Measurements from ENCODE around the gene PRDM9.
"Not testable (repeated sequence)": the region's sequence is repeated elsewhere in the genome, so short reads cannot be mapped to it uniquely, and the experiment has no call there.

The PRDM9 gene

GRCh38 chr5:23507278-23507685 lies at the start of gene PRDM9:
TSS of gene PRDM9 (plus strand) at chr5:23507609. CDS start at chr5:23509034, 1,425 bp downstream.
- no peak for DNase-seq (ENCODE audit: low read depth)

GRCh38 chr5:23457780-23458179 lies 49.6 kb upstream of the PRDM9 start:
- no peak for DNase-seq (ENCODE audit: low read depth)

GRCh38 chr5:23459214-23459613 lies 48.2 kb upstream of the PRDM9 start:
- no peak for DNase-seq (ENCODE audit: low read depth)

GRCh38 chr5:23461576-23461975 lies 45.8 kb upstream of the PRDM9 start:
- DNase-seq (ENCODE audit: low read depth): no peak

GRCh38 chr5:23466401-23466912 lies 41.0 kb upstream of the PRDM9 start:
- peak; percentile 99 for DNase-seq (ENCODE audit: low read depth)

GRCh38 chr5:23468658-23469057 lies 38.8 kb upstream of the PRDM9 start:
- no peak for DNase-seq (ENCODE audit: low read depth)

GRCh38 chr5:23473915-23474314 lies 33.5 kb upstream of the PRDM9 start:
- no peak for DNase-seq (ENCODE audit: low read depth)

GRCh38 chr5:23474315-23474714 lies 33.1 kb upstream of the PRDM9 start:
- DNase-seq (ENCODE audit: low read depth): no peak

GRCh38 chr5:23476580-23476979 lies 30.8 kb upstream of the PRDM9 start:
- DNase-seq (ENCODE audit: low read depth): no peak

- DNase-seq (ENCODE audit: low read depth): no peak
Observed at GRCh38 chr5:23482642-23483041, 24.8 kb upstream of the PRDM9 start.

- no peak for DNase-seq (ENCODE audit: low read depth)
Observed at GRCh38 chr5:23483090-23483489, 24.3 kb upstream of the PRDM9 start.

- DNase-seq (ENCODE audit: low read depth): peak; percentile 49
Observed at GRCh38 chr5:23484096-23484495, 23.3 kb upstream of the PRDM9 start.

- peak; percentile 64 for DNase-seq (ENCODE audit: low read depth)
Observed at GRCh38 chr5:23486227-23486626, 21.2 kb upstream of the PRDM9 start.

- DNase-seq (ENCODE audit: low read depth): no peak
Observed at GRCh38 chr5:23490993-23491392, 16.4 kb upstream of the PRDM9 start.

- no peak for DNase-seq (ENCODE audit: low read depth)
Observed at GRCh38 chr5:23494558-23494957, 12.9 kb upstream of the PRDM9 start.

GRCh38 chr5:23496576-23496975 lies 10.8 kb upstream of the PRDM9 start:
- no peak for DNase-seq (ENCODE audit: low read depth)

- no peak for DNase-seq (ENCODE audit: low read depth)
Observed at GRCh38 chr5:23506329-23507236, 826 bp upstream of the PRDM9 start.

- not testable (repeated sequence) for DNase-seq (ENCODE audit: low read depth)
Observed at GRCh38 chr5:23510434-23510833, 3.0 kb downstream of the PRDM9 start.

GRCh38 chr5:23522553-23522952 lies 15.1 kb downstream of the PRDM9 start:
- no peak for DNase-seq (ENCODE audit: low read depth)

- DNase-seq (ENCODE audit: low read depth): no peak
Observed at GRCh38 chr5:23523031-23523430, 15.6 kb downstream of the PRDM9 start.

- DNase-seq (ENCODE audit: low read depth): no peak
Observed at GRCh38 chr5:23523998-23524397, 16.6 kb downstream of the PRDM9 start.

GRCh38 chr5:23525751-23526150 lies 18.3 kb downstream of the PRDM9 start:
- no peak for DNase-seq (ENCODE audit: low read depth)

GRCh38 chr5:23526616-23527015 lies 19.2 kb downstream of the PRDM9 start:
- DNase-seq (ENCODE audit: low read depth): not testable (repeated sequence)

All from HS-5 (cell line).